ENCODE measurements around the gene MNX1. TPM values are rescaled to one million over a fixed set of nuclear protein-coding genes. Genes with fewer than 3 reads are reported as not detected.

MNX1 gene
- total and polyA plus RNA-seq, 10 of the 15 experiments (the other 5 are each of a cell fraction or from before 2014, with no cell fraction given): 0.22 to 2.7 (median 1.3) TPM; not detected in 1

DNA sequence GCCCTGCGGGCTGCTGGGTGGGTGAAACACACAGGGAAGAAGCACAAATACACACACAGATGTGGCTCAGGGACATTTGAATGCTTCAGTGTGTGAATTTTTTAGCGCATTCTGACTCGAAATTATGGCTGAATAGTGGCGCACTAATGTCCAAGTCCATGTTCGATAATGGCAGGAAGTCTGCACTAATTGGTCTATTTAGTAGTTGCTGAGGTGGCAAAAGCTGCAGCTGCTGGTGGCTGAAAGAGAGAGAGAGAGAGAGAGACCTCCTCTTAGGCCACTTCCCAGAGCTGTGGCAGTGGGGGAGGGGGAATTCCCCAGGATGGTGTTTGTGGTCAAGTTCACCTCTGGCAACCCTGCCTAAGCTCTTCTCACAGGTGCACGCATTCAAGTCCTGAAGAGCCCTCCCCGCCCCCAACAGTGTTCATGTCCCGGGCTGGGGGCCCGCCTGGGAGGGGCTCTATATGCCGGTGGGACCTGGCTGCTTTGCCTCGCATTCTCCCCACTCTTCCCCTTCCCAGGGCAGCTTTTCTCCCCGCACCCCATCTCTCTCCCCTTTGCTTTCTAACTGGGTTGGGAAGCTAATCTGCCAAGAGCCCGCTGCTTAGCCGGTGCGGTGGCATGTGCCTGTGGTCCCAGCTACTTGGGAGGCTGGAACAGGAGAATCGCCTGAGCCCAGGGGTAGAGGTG lies 6.0 kb upstream of the MNX1 start:
- SMC1A ChIA-PET (ENCODE audit: uncharacterized antibody, unreplicated experiment): interaction anchor here (0.7 to 1.2 kb wide), 5 partner anchors 16 to 132 kb away, joined by 3 to 6 read pairs (median 3); no protein-coding TSS in a partner anchor
- 0 out of 2 replicates have a peak overlapping the region, but pooled peaks have one; percentile 3 for H3K4me3 ChIP-seq
- peak; percentile 94 for FAIRE-seq
- peaks cover 37% of the 10 kb centered on the region for H3K4me1 ChIP-seq (ENCODE audit: control insufficient read depth, insufficient read depth, low read length)
- H4K20me1 ChIP-seq (ENCODE audit: control insufficient read depth, insufficient read depth): no peaks in the 10 kb centered on the region
- DNase-seq (ENCODE audit: low read depth, low spot score): peak; percentile 72
- peaks cover 11 to 17% of the 10 kb centered on the region in 2 experiments for H3K27me3 ChIP-seq (replicated peaks in 1 of 2; ENCODE audit: control insufficient read depth in 2 of 2, insufficient read depth in 2 of 2, low read length in 1 of 2)
- no peaks in the 10 kb centered on the region; the same call in 2 of the 3 replicates for H3K9me3 ChIP-seq (replicated peaks; ENCODE audit: control insufficient read depth, insufficient read depth, low read length)
- peak; percentile 85 for ATAC-seq
- in situ Hi-C loops (cut with MboI): no loop called here
- POLR2A ChIA-PET: interaction anchor here (0.5 kb wide), 4 partner anchors 118 to 185 kb away, joined by 3 to 4 read pairs (median 4); no protein-coding TSS in a partner anchor
- H3K27ac ChIP-seq (ENCODE audit: control insufficient read depth, insufficient read depth): no peak overlapping the region
- RAD21 ChIA-PET (ENCODE audit: unreplicated experiment): interaction anchor here (0.5 to 1.3 kb wide), 2 partner anchors 98 to 139 kb away, joined by 3 read pairs; no protein-coding TSS in a partner anchor
- peak overlapping the region; percentile 52 for H3K4me2 ChIP-seq (ENCODE audit: control insufficient read depth, insufficient read depth)
- no peaks in the 10 kb centered on the region for H3K36me3 ChIP-seq (ENCODE audit: control insufficient read depth in 2 of 2, insufficient read depth in 2 of 2, low read length in 1 of 2)
- H3K79me2 ChIP-seq (ENCODE audit: control insufficient read depth, insufficient read depth, low read length): no peaks in the 10 kb centered on the region
- no peak overlapping the region for H3K9ac ChIP-seq (ENCODE audit: control insufficient read depth, insufficient read depth, low read length)
- WGBS (ENCODE audit: insufficient coverage, insufficient replicate concordance, low lambda C conversion rate, missing lambda C conversion rate): 14% methylated on average over 16 of the region's 16 CpGs
- CTCF ChIA-PET: interaction anchor here (0.9 to 1.5 kb wide), 4 partner anchors 9 to 120 kb away, joined by 3 to 4 read pairs (median 3); no protein-coding TSS in a partner anchor
- H2AFZ ChIP-seq (ENCODE audit: control insufficient read depth, low read depth, low read length): peak overlapping the region; percentile 22
- intact Hi-C loops (cut with micrococcal nuclease; ENCODE audit: unreplicated experiment): loop anchor here (10.0 kb wide), 2 partner anchors 122 to 338 kb away; partner anchors contain the start of gene LMBR1
- BruUV-seq (replicated peaks): no TSS peak
- TF ChIP-seq ETV6 (conservative IDR thresholded peaks at IDR 0.05 in 1 of 2, IDR thresholded peaks at IDR 0.05 in 1 of 2; ENCODE audit: borderline replicate concordance in 1 of 2, low read depth in 1 of 2) (peak in 1 of 2 experiments; percentile 62; a peak in 1 of 4 replicates), SREBF2 (IDR thresholded peaks at IDR 0.05; ENCODE audit: low read length) (no peak), POLR2A (IDR thresholded peaks at IDR 0.05; ENCODE audit: low read depth, low read length) (0 out of 2 replicates have a peak, but pooled peaks have one; percentile 27), ESRRA (IDR thresholded peaks at IDR 0.05; ENCODE audit: low read length) (no peak), ZNF217 (IDR thresholded peaks at IDR 0.05) (no peak), MYB (IDR thresholded peaks at IDR 0.05; ENCODE audit: borderline replicate concordance, low read depth, low read length) (no peak; the same call in 1 of the 2 replicates), ZNF207 (IDR thresholded peaks at IDR 0.05; ENCODE audit: borderline replicate concordance) (no peak), NR2F1 (conservative IDR thresholded peaks at IDR 0.05) (peak; percentile 93), SMAD1 (IDR thresholded peaks at IDR 0.05; ENCODE audit: low read depth, partially characterized antibody) (no peak), NFXL1 (IDR thresholded peaks at IDR 0.05; ENCODE audit: borderline replicate concordance) (no peak), CBX3 (IDR thresholded peaks at IDR 0.05; ENCODE audit: borderline replicate concordance, low read depth) (no peak)
- TF ChIP-seq, protein P1, sequence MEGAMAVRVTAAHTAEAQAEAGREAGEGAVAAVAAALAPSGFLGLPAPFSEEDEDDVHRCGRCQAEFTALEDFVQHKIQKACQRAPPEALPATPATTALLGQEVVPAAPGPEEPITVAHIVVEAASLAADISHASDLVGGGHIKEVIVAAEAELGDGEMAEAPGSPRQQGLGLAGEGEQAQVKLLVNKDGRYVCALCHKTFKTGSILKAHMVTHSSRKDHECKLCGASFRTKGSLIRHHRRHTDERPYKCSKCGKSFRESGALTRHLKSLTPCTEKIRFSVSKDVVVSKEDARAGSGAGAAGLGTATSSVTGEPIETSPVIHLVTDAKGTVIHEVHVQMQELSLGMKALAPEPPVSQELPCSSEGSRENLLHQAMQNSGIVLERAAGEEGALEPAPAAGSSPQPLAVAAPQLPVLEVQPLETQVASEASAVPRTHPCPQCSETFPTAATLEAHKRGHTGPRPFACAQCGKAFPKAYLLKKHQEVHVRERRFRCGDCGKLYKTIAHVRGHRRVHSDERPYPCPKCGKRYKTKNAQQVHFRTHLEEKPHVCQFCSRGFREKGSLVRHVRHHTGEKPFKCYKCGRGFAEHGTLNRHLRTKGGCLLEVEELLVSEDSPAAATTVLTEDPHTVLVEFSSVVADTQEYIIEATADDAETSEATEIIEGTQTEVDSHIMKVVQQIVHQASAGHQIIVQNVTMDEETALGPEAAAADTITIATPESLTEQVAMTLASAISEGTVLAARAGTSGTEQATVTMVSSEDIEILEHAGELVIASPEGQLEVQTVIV (IDR thresholded peaks at IDR 0.05; ENCODE audit: borderline replicate concordance, partially characterized antibody): no peak
- TF ChIP-seq, protein P2, sequence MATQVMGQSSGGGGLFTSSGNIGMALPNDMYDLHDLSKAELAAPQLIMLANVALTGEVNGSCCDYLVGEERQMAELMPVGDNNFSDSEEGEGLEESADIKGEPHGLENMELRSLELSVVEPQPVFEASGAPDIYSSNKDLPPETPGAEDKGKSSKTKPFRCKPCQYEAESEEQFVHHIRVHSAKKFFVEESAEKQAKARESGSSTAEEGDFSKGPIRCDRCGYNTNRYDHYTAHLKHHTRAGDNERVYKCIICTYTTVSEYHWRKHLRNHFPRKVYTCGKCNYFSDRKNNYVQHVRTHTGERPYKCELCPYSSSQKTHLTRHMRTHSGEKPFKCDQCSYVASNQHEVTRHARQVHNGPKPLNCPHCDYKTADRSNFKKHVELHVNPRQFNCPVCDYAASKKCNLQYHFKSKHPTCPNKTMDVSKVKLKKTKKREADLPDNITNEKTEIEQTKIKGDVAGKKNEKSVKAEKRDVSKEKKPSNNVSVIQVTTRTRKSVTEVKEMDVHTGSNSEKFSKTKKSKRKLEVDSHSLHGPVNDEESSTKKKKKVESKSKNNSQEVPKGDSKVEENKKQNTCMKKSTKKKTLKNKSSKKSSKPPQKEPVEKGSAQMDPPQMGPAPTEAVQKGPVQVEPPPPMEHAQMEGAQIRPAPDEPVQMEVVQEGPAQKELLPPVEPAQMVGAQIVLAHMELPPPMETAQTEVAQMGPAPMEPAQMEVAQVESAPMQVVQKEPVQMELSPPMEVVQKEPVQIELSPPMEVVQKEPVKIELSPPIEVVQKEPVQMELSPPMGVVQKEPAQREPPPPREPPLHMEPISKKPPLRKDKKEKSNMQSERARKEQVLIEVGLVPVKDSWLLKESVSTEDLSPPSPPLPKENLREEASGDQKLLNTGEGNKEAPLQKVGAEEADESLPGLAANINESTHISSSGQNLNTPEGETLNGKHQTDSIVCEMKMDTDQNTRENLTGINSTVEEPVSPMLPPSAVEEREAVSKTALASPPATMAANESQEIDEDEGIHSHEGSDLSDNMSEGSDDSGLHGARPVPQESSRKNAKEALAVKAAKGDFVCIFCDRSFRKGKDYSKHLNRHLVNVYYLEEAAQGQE (IDR thresholded peaks at IDR 0.05; ENCODE audit: low read depth, low read length): no peak
- TF ChIP-seq, protein P3, sequence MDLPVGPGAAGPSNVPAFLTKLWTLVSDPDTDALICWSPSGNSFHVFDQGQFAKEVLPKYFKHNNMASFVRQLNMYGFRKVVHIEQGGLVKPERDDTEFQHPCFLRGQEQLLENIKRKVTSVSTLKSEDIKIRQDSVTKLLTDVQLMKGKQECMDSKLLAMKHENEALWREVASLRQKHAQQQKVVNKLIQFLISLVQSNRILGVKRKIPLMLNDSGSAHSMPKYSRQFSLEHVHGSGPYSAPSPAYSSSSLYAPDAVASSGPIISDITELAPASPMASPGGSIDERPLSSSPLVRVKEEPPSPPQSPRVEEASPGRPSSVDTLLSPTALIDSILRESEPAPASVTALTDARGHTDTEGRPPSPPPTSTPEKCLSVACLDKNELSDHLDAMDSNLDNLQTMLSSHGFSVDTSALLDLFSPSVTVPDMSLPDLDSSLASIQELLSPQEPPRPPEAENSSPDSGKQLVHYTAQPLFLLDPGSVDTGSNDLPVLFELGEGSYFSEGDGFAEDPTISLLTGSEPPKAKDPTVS (IDR thresholded peaks at IDR 0.05; ENCODE audit: low read depth, low read length): no peak
